T-helper 2 cell (primary cell): Measurements from ENCODE around the gene GSTM2.
"Not testable (repeated sequence)": the region's sequence is repeated elsewhere in the genome, so short reads cannot be mapped to it uniquely, and the experiment has no call there.

ENCODE experiments used
- DNase-seq, 5 experiments: peaks; one replicate each; pipeline versions ENCODE4 v3.0.0 to v3.0.0-alpha.2; 2012 to 2022

GSTM2 gene

GRCh38 chr1:109650609-109651008, 17.2 kb upstream of the GSTM2 start:
- DNase-seq, result no peak

GRCh38 chr1:109652402-109652801, 15.5 kb upstream of the GSTM2 start:
- DNase-seq, result no peak

GRCh38 chr1:109653306-109653705, 14.6 kb upstream of the GSTM2 start:
- DNase-seq, result no peak

- no peak for DNase-seq
Observed at GRCh38 chr1:109654519-109654918, 13.3 kb upstream of the GSTM2 start.

- peak; percentile 23 to 70 (median 39) for DNase-seq
Observed at GRCh38 chr1:109655615-109656519, 12.0 kb upstream of the GSTM2 start, which contains the start of gene GSTM4. GSTM4 (plus strand) TSS chr1:109656099; CDS start chr1:109656390, 291 bp downstream.

GRCh38 chr1:109657395-109657794, 10.5 kb upstream of the GSTM2 start:
- DNase-seq, result no peak

GRCh38 chr1:109657970-109658369, 9.9 kb upstream of the GSTM2 start:
- DNase-seq, result no peak

GRCh38 chr1:109658533-109659042, 9.3 kb upstream of the GSTM2 start:
- no peak for DNase-seq

- no peak for DNase-seq
Observed at GRCh38 chr1:109659145-109659544, 8.7 kb upstream of the GSTM2 start.

- DNase-seq, result no peak
Observed at GRCh38 chr1:109659997-109660690, 7.7 kb upstream of the GSTM2 start.

- DNase-seq, result not testable (repeated sequence)
Observed at GRCh38 chr1:109660691-109661026, 7.2 kb upstream of the GSTM2 start.

GRCh38 chr1:109661391-109661790, 6.5 kb upstream of the GSTM2 start:
- DNase-seq, result no peak

GRCh38 chr1:109664671-109665070, 3.2 kb upstream of the GSTM2 start:
- no peak for DNase-seq

- DNase-seq, result no peak
Observed at GRCh38 chr1:109668123-109668775, 392 bp downstream of the GSTM2 start.

GRCh38 chr1:109669246-109669948, 1.5 kb downstream of the GSTM2 start:
- DNase-seq, result peak in 1 of 5 experiments; percentile 37

- DNase-seq, result not testable (repeated sequence)
Observed at GRCh38 chr1:109669949-109670302, 2.1 kb downstream of the GSTM2 start.

- DNase-seq, result no peak
Observed at GRCh38 chr1:109671067-109671466, 3.2 kb downstream of the GSTM2 start.

- not testable (repeated sequence) for DNase-seq
Observed at GRCh38 chr1:109673861-109674260, 6.0 kb downstream of the GSTM2 start.

GRCh38 chr1:109676683-109677381, 9.0 kb downstream of the GSTM2 start:
- DNase-seq, result not testable (repeated sequence)

GRCh38 chr1:109677459-109677858, 9.6 kb downstream of the GSTM2 start:
- no peak for DNase-seq

- DNase-seq, result not testable (repeated sequence)
Observed at GRCh38 chr1:109678637-109679036, 10.8 kb downstream of the GSTM2 start.

- DNase-seq, result not testable (repeated sequence)
Observed at GRCh38 chr1:109684777-109685176, 16.9 kb downstream of the GSTM2 start.
